Endothelial cell of umbilical vein (primary cell): ENCODE results near the gene CANT1. TPM values are rescaled to one million over a fixed set of nuclear protein-coding genes. Genes with fewer than 3 reads are reported as not detected.

Experiments used
- BruUV-seq: library from RNA; stranded (reverse); fragments of 400-500 nt; replicated peaks from 2 replicates; lab custom pipeline; 2021; lab: Mats Ljungman, UMichigan
- CTCF ChIA-PET: fragments of 300-600, 350-600 bp; sonication (Branson Sonifier 250); formaldehyde crosslinking; loops from one replicate; lab custom pipeline; 2021; ENCODE audit warnings: antibody characterized with exemption, inconsistent platforms; lab: Charles Lee
- POLR2A ChIA-PET: fragments of 300-600, 350-600 bp; sonication (Branson Sonifier 250); formaldehyde crosslinking; loops from one replicate; lab custom pipeline; 2021; ENCODE audit warnings: antibody characterized with exemption, inconsistent platforms; lab: Charles Lee
- DNase-seq: peaks from one replicate; pipeline ENCODE4 v3.0.0-alpha.2; 2011; ENCODE audit warnings: low read depth, low spot score
- FAIRE-seq: peaks from 2 replicates; lab custom pipeline; 2011; peaks lifted over from hg19 to GRCh38; lab: Jason Lieb, UNC
- H2AFZ ChIP-seq: 2 replicates; pipeline ENCODE4 v1.6.0; 2012; ENCODE audit warnings: low read depth, low read length, control low read depth, inconsistent platforms
- H3K27ac ChIP-seq: 2 replicates; pipeline ENCODE4 v1.5.1; 2011; ENCODE audit warnings: low read depth, mild to moderate bottlenecking, control low read depth, low read length, moderate library complexity; ENCODE audit not compliant: insufficient read depth
- H3K27me3 ChIP-seq, 2 experiments: 2 replicates each; pipeline versions ENCODE4 v1.6.0 to v1.6.1; 2011; ENCODE audit warnings: low read length in 2 of 2, mixed read lengths in 1 of 2; ENCODE audit not compliant: control insufficient read depth in 2 of 2, insufficient read depth in 2 of 2
- H3K36me3 ChIP-seq, 2 experiments: 2 replicates in 1 of 2; 3 replicates in 1 of 2; pipeline ENCODE4 v1.5.1; 2011; ENCODE audit warnings: low read length in 2 of 2, mild to moderate bottlenecking in 1 of 2, moderate library complexity in 1 of 2; ENCODE audit not compliant: control insufficient read depth in 2 of 2, insufficient read depth in 2 of 2; ENCODE audit errors: extremely low read depth in 1 of 2
- H3K4me1 ChIP-seq: 3 replicates; pipeline ENCODE4 v1.5.1; 2011; ENCODE audit warnings: mild to moderate bottlenecking, low read length; ENCODE audit not compliant: control insufficient read depth, insufficient read depth; ENCODE audit errors: extremely low read depth
- H3K4me2 ChIP-seq: 2 replicates; pipeline ENCODE4 v1.6.1; 2011; ENCODE audit warnings: low read length, control low read depth, mixed read lengths; ENCODE audit not compliant: insufficient read depth
- H3K4me3 ChIP-seq, 3 experiments: fragments of 200-600 bp in 1 of 3; sonication (generic), shearing (Covaris generic) in 1 of 3; replicated peaks in 1 of 3; 2 replicates each; pipeline ENCODE4 v1.5.1; 2011 to 2016; ENCODE audit warnings: control low read depth in 3 of 3, low read length in 3 of 3, mild to moderate bottlenecking in 2 of 3, inconsistent platforms in 1 of 3, low read depth in 1 of 3, moderate library complexity in 1 of 3; ENCODE audit not compliant: insufficient read depth in 1 of 3
- H3K79me2 ChIP-seq: 2 replicates; pipeline ENCODE4 v1.6.0; 2012; ENCODE audit warnings: low read length, inconsistent platforms; ENCODE audit not compliant: control insufficient read depth, insufficient read depth
- H3K9ac ChIP-seq: replicated peaks from 2 replicates; pipeline ENCODE3; 2011; ENCODE audit warnings: low read length, control low read depth; ENCODE audit not compliant: insufficient read depth; ENCODE audit errors: extremely low read depth
- H3K9me1 ChIP-seq: replicated peaks from 3 replicates; pipeline ENCODE4 v1.6.0; 2011; ENCODE audit warnings: mild to moderate bottlenecking, low read length; ENCODE audit not compliant: control insufficient read depth, insufficient read depth; ENCODE audit errors: extremely low read depth
- H3K9me3 ChIP-seq: replicated peaks from 2 replicates; pipeline ENCODE4 v1.5.1; 2012; ENCODE audit warnings: low read length, inconsistent platforms; ENCODE audit not compliant: control insufficient read depth, insufficient read depth
- H4K20me1 ChIP-seq: replicated peaks from 2 replicates; pipeline ENCODE3; 2011; ENCODE audit warnings: mild to moderate bottlenecking, low read length; ENCODE audit not compliant: control insufficient read depth, insufficient read depth; ENCODE audit errors: extremely low read depth
- EZH2 ChIP-seq: IDR thresholded peaks from 2 replicates; pipeline ENCODE4 v1.6.1; 2012; ENCODE audit warnings: borderline replicate concordance, low read depth, mild to moderate bottlenecking, moderate library complexity, low read length, inconsistent platforms; ENCODE audit not compliant: severe bottlenecking
- FOS ChIP-seq: IDR thresholded peaks from 2 replicates; pipeline ENCODE4 v1.6.1; 2011; ENCODE audit warnings: mild to moderate bottlenecking, low read length, moderate library complexity, borderline replicate concordance; ENCODE audit not compliant: insufficient read depth
- GATA2 ChIP-seq: IDR thresholded peaks from 2 replicates; pipeline ENCODE4 v1.7.0; 2011; ENCODE audit warnings: low read depth, mild to moderate bottlenecking, moderate library complexity, mixed read lengths, low read length; ENCODE audit not compliant: insufficient read length, insufficient read depth
- JUN ChIP-seq: IDR thresholded peaks from 2 replicates; pipeline ENCODE4 v1.6.1; 2011; ENCODE audit warnings: borderline replicate concordance, low read depth; ENCODE audit not compliant: insufficient read length, insufficient read depth
- MAX ChIP-seq: IDR thresholded peaks from 2 replicates; pipeline ENCODE4 v1.6.1; 2011; ENCODE audit not compliant: insufficient read depth, insufficient read length
- MYC ChIP-seq: IDR thresholded peaks from one replicate; pipeline ENCODE4 v1.6.1; 2011; ENCODE audit warnings: mild to moderate bottlenecking, low read depth, low read length
- POLR2A ChIP-seq: IDR thresholded peaks from 2 replicates; pipeline ENCODE4 v1.6.1; 2012; ENCODE audit warnings: low read depth, mild to moderate bottlenecking, control low read depth, low read length
- POLR2AphosphoS5 ChIP-seq: IDR thresholded peaks from 2 replicates; pipeline ENCODE4 v1.6.1; 2012; ENCODE audit warnings: low read depth, mild to moderate bottlenecking, control low read depth, low read length, moderate library complexity; ENCODE audit not compliant: insufficient read depth
- dilution Hi-C: fragments of 300-500 bp; cut with MboI; formaldehyde crosslinking; loops from one replicate; pipeline ENCODE4 v1.15.0; 2019; ENCODE audit warnings: low sequenced_read_pairs; ENCODE audit not compliant: extremely low pct_ligation_motif_present
- intact Hi-C: fragments of 100-400 bp; cut with micrococcal nuclease; formaldehyde crosslinking; loops from one replicate; pipeline ENCODE4 v1.10.0; 2022
- polyA plus RNA-seq, 4 experiments: library from polyadenylated mRNA; depleted of rRNA in 3 of 4; stranded (reverse) in 3 of 4; unstranded in 1 of 4; fragments of >200 nt; gene quantifications; 2 replicates each; pipeline versions ENCODE4 v1.2.1 to v1.2.3, GENCODE V29; 2011 to 2012; ENCODE audit warnings: missing spikeins in 1 of 4
- total RNA-seq: library from RNA; stranded (reverse); gene quantifications from 2 replicates; pipeline ENCODE4 v1.2.3, GENCODE V29; 2021
- TF ChIP-seq, protein P1 (sequence below), 2 donors: IDR thresholded peaks; 1 replicate in 1 of 2; 2 replicates in 1 of 2; pipeline ENCODE4 v1.5.1; 2011; ENCODE audit warnings: low read length in 2 of 2, mild to moderate bottlenecking in 2 of 2, moderate library complexity in 2 of 2, control low read depth in 1 of 2, inconsistent platforms in 1 of 2, low read depth in 1 of 2; ENCODE audit not compliant: insufficient read depth in 1 of 2; ENCODE audit errors: extremely low read depth in 1 of 2

Gene CANT1
- total and polyA plus RNA-seq, 2 donors (not counting 3 experiments of a cell fraction or from before 2014, with no cell fraction given) = 85.0 to 93.6 TPM

- CTCF ChIA-PET = interaction anchor here (0.9 to 3.2 kb wide), 5 partner anchors 10 to 87 kb away, joined by 3 to 12 read pairs (median 5); no protein-coding TSS in a partner anchor
- dilution Hi-C loops = no loop called here
These were observed 56.9 kb downstream of the CANT1 start for GRCh38 chr17:78952706-78953105.

More at GRCh38 chr17:78952706-78953105, 56.9 kb downstream of the CANT1 start:
- Histone ChIP-seq H3K9me1 (no peaks in the 10 kb centered on the region), H3K27me3 (no peaks in the 10 kb centered on the region), H4K20me1 (no peaks in the 10 kb centered on the region), H3K9ac (no peak overlapping the region), H3K27ac (no peak overlapping the region), H3K9me3 (no peaks in the 10 kb centered on the region), H3K4me3 (no peak overlapping the region), H3K36me3 (no peaks in the 10 kb centered on the region), H2AFZ (no peak overlapping the region), H3K4me2 (no peak overlapping the region), H3K4me1 (no peaks in the 10 kb centered on the region), H3K79me2 (no peaks in the 10 kb centered on the region)
- DNase-seq (no peak), FAIRE-seq (no peak)
- POLR2A ChIA-PET = no interaction called here
- no TSS peak for BruUV-seq
- intact Hi-C loops = no loop called here
- TF ChIP-seq EZH2 (no peak), POLR2AphosphoS5 (no peak), GATA2 (no peak), JUN (no peak), FOS (no peak), POLR2A (no peak), MAX (no peak), MYC (no peak)
- TF ChIP-seq, protein P1, sequence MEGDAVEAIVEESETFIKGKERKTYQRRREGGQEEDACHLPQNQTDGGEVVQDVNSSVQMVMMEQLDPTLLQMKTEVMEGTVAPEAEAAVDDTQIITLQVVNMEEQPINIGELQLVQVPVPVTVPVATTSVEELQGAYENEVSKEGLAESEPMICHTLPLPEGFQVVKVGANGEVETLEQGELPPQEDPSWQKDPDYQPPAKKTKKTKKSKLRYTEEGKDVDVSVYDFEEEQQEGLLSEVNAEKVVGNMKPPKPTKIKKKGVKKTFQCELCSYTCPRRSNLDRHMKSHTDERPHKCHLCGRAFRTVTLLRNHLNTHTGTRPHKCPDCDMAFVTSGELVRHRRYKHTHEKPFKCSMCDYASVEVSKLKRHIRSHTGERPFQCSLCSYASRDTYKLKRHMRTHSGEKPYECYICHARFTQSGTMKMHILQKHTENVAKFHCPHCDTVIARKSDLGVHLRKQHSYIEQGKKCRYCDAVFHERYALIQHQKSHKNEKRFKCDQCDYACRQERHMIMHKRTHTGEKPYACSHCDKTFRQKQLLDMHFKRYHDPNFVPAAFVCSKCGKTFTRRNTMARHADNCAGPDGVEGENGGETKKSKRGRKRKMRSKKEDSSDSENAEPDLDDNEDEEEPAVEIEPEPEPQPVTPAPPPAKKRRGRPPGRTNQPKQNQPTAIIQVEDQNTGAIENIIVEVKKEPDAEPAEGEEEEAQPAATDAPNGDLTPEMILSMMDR (IDR thresholded peaks at IDR 0.05; ENCODE audit: extremely low read depth in 1 of 2, insufficient read depth in 1 of 2, low read depth in 1 of 2, low read length in 2 of 2) = no peak
